Ectodermal cell (in vitro differentiated cells): ENCODE results near the gene SEPTIN11.

Source experiments
- H3K27ac ChIP-seq: 2 replicates; pipeline ENCODE4 v1.7.0; 2013; ENCODE audit warnings: mild to moderate bottlenecking, low read depth, low read length; ENCODE audit not compliant: insufficient read depth, poor library complexity, severe bottlenecking
- H3K27me3 ChIP-seq: 2 replicates; pipeline ENCODE4 v1.7.0; 2013; ENCODE audit warnings: mild to moderate bottlenecking, low read length; ENCODE audit not compliant: insufficient read depth, control insufficient read depth, poor library complexity, severe bottlenecking
- H3K36me3 ChIP-seq: one replicate; pipeline ENCODE4 v1.7.0; 2013; ENCODE audit warnings: low read length; ENCODE audit not compliant: control insufficient read depth, insufficient read depth
- H3K4me1 ChIP-seq: one replicate; pipeline ENCODE4 v1.7.0; 2013; ENCODE audit warnings: low read length; ENCODE audit not compliant: control insufficient read depth, insufficient read depth
- H3K4me3 ChIP-seq: 2 replicates; pipeline ENCODE4 v1.7.0; 2013; ENCODE audit warnings: low read depth, low read length, control low read depth; ENCODE audit not compliant: insufficient read depth
- H3K9me3 ChIP-seq: 2 replicates; pipeline ENCODE4 v1.7.0; 2013; ENCODE audit warnings: mild to moderate bottlenecking, low read length, moderate library complexity; ENCODE audit not compliant: control insufficient read depth
- WGBS, 2 experiments: methylation state at CpG; one replicate each; pipeline ENCODE4 v1.1.7; 2013; ENCODE audit warnings: missing lambda C conversion rate in 2 of 2; 5-methylcytosine and 5-hydroxymethylcytosine counted together

Gene SEPTIN11

DNA sequence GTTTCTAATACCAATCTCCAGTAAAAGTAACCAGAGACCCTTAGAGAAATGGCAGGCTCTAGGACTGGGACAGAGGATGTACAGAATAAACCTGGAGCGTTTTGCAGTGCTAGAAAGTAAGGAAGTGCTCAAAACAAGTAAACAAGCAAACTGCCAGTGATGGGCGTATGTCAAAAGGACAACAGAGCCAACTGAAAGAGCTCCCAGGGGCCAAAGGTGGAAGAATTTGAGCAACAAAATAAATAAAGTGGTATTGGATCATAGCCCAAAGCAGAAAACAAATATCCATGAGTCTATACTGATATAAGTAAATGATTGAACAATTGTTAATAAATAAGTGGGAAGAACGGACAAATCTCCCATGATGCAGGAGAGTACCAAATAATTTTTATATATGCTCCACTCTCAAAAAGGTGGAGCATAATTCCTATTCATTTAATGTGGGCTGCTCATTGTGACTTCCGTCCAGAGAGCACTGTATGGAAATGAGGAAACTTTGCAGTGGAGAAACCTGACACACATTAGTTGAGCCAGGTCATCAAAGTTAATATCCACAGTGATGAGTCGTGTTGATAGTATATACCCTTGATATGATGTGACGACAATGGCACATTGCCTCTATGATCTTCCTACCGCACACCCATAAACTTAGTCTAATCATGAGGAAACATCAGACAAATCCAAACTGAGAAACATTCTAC lies 17.8 kb upstream of the SEPTIN11 start:
- Histone ChIP-seq H3K36me3 (no peaks in the 10 kb centered on the region), H3K9me3 (no peaks in the 10 kb centered on the region), H3K4me1 (no peaks in the 10 kb centered on the region), H3K4me3 (no peak overlapping the region), H3K27ac (no peak overlapping the region), H3K27me3 (no peaks in the 10 kb centered on the region)
- WGBS, 2 experiments: 96% methylated on average over 6 to 7 of the region's 7 CpGs

DNA sequence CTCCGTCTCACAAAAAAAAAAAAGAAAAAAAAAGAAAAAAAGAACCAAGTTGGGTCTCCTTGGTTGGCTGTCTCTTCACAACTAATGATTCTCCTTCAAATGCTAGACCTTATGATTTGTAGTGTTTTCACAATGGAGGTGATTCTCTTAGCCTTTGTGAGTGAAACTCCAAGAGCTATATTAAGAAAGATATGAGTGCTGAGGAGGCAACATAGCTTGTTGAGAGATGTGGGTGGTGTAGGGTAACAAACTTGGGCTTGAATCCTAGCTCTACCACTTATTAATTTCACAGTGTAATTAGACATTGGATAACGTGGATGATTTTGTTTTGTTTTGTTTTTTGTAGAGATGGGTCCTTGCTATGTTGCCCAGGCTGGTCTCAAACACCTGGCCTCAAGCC lies 10.4 kb upstream of the SEPTIN11 start:
- Histone ChIP-seq H3K9me3 (no peaks in the 10 kb centered on the region), H3K4me3 (no peak overlapping the region), H3K36me3 (no peaks in the 10 kb centered on the region), H3K4me1 (no peaks in the 10 kb centered on the region), H3K27me3 (no peaks in the 10 kb centered on the region), H3K27ac (no peak overlapping the region)
- WGBS, 2 experiments: 83 to 97% methylated on average over 1 to 2 of the region's 2 CpGs

DNA sequence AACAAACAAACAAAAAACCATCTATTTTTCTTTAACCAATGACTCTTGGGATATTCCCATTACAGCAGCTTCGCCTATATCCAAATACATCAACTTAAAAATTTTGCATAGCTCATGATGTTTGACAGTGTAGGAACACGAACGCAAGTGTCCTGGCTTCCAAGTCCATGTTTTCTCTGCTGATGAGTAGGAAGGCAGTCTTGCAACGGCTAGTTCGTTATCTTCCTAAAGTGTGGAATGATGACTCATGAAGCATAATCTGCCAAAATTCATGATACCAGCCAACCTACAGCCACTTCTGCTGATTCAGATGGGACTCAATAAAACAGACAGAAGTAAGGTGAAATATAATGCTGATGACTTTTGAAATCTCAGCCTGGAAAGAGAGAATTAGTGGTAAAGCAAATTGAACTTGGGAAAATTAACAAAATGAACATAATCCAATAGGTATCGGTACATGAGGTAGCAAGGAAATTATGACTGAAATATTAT lies 6.4 kb upstream of the SEPTIN11 start:
- Histone ChIP-seq H3K4me3 (no peak overlapping the region), H3K27me3 (peaks cover 4% of the 10 kb centered on the region), H3K36me3 (no peaks in the 10 kb centered on the region), H3K27ac (no peak overlapping the region), H3K4me1 (no peaks in the 10 kb centered on the region), H3K9me3 (no peaks in the 10 kb centered on the region)
- WGBS, 2 experiments: 80 to 81% methylated on average over 6 of the region's 6 CpGs

DNA sequence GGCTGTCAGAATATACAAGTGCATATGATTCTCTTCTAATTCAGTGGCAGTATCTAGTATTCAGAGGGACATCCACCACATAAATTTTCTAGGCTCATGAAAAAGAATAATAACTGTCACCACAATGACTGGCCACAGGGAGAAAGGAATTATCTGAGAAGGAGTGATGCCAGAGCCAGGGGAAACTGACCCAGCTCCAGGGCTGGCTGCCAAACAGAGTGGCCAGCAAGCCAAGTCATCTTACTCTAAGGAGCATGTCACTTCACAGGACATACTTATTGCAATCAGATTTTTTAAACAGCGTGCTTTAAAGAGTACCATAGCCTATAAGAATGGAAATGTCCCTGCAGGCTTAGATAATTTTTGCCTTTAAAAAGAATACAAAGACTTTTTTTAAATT lies 5.8 kb upstream of the SEPTIN11 start:
- 80 to 83% methylated on average over 1 of the region's 1 CpG for WGBS, 2 experiments
- H3K27ac ChIP-seq: no peak overlapping the region
- H3K4me3 ChIP-seq: no peak overlapping the region
- H3K4me1 ChIP-seq: no peaks in the 10 kb centered on the region
- no peaks in the 10 kb centered on the region for H3K9me3 ChIP-seq
- peaks cover 8% of the 10 kb centered on the region for H3K27me3 ChIP-seq
- H3K36me3 ChIP-seq: no peaks in the 10 kb centered on the region

DNA sequence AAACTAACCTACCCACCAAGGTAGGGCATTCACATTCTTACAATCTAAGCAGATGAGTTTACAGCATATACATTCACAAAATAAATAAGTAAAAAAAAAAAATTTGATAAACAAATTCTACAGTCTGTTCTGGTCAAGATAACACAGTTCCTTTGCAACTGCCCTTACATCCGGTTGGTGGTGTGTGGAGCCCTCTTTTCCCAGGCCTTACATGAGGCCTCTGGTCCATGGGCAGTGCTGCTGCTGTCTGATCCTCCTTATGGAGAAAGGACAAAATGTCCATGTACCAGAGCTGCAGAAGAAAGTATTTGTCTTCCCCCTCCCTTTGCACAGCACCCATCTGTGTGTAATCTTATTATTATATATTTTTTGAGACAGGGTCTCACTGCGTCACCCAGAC lies 2.2 kb upstream of the SEPTIN11 start:
- Histone ChIP-seq H3K36me3 (no peaks in the 10 kb centered on the region), H3K4me3 (no peak overlapping the region), H3K4me1 (peaks cover 10% of the 10 kb centered on the region), H3K27ac (no peak overlapping the region), H3K27me3 (peaks cover 8% of the 10 kb centered on the region), H3K9me3 (no peaks in the 10 kb centered on the region)
- WGBS, 2 experiments: 88 to 92% methylated on average over 2 of the region's 2 CpGs

DNA sequence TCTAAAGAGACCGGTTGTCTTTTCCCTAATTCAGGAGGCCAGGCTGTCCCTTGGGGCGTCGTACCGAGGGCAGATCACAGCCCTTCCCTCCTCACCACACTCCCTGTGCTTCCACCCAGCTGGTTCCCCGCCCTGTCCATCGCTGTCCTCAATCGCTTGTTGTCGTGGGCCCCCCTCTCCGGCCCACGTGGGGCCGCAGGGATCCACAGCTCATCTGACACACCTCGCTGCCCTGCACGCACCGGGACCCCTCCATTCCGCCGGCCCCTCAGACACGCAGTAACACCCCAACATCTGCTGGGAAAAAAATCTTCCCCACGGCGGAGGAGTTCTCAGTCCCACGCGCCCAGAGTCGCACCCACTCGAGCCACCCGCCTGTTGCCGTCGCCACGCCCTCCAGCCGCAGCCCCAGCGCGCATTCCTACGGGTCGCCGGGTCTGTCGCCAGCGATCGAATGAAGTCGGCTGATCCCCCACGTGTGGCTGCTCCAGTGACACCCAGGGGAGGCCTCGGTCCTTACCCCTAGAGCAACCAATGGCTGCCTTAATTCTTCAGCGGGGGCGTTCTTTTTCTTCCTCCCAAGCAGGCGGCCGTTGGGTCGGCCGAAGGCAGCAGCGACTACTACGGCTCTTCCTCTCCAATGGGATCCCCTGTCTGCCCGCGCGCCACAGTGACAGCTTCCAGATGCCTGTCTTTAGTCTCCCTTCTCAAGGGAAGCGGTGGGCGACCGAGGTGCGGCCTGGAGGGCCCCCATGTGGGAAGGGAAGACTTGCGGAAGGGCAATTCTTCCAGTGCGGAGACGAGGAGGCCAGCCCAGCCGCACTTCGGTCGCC lies 893 bp upstream of the SEPTIN11 start:
- peak overlapping the region; percentile 80 for H3K27ac ChIP-seq
- H3K27me3 ChIP-seq: peaks cover 8% of the 10 kb centered on the region
- peak overlapping the region; percentile 91 for H3K4me3 ChIP-seq
- H3K36me3 ChIP-seq: no peaks in the 10 kb centered on the region
- H3K9me3 ChIP-seq: no peaks in the 10 kb centered on the region
- WGBS, 2 experiments: 4 to 5% methylated on average over 60 of the region's 60 CpGs
- peaks cover 11% of the 10 kb centered on the region for H3K4me1 ChIP-seq

DNA sequence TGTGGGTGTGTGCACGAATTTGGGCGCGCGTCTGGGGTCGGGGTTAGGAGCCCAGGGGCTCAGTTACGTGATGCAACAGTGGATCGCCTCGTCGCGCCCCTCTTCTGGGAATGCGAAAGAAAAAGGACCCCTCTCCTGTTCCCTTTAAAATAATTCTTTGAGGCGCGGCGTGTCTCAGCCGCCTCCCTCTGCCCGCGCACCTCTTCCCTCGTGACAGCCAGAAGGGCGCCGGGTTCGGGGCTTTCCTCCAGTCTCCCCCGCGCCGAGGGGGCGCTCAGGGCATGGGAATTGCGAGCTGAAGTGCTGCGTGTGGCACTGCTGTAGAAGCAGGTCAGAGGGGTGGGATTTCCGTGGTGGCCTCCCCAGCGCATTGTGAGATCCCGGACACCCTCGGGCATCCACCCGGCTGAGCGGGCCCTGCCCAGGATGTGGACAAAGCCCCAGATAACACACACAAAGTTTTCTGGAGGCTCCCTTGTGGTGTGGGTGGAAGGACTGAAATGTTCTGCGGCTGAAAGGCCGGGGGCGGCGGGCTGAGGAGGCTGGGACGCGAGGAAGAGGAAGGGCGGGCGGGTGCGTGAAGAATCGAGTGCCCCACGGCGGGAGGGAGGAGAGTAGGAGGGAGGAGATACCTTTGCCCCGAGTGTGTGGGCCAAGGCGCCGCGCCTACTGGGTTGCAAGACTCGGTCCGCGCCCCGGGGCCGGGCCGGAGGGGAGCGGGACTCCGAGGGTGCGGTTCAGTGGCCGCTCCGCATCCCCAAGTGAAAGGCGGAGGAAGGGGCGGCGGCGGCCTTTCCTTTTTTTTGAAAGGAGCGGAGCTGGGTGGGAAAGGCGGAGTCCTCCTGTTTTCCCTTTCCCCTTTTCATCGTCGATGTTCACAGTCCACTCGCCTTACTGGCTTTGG lies 752 bp downstream of the SEPTIN11 start:
- Histone ChIP-seq H3K4me1 (peaks cover 18% of the 10 kb centered on the region), H3K4me3 (peak overlapping the region; percentile 91), H3K27me3 (peaks cover 8% of the 10 kb centered on the region), H3K27ac (peak overlapping the region; percentile 80), H3K9me3 (no peaks in the 10 kb centered on the region), H3K36me3 (no peaks in the 10 kb centered on the region)
- 1% methylated on average over 69 of the region's 69 CpGs for WGBS, 2 experiments

DNA sequence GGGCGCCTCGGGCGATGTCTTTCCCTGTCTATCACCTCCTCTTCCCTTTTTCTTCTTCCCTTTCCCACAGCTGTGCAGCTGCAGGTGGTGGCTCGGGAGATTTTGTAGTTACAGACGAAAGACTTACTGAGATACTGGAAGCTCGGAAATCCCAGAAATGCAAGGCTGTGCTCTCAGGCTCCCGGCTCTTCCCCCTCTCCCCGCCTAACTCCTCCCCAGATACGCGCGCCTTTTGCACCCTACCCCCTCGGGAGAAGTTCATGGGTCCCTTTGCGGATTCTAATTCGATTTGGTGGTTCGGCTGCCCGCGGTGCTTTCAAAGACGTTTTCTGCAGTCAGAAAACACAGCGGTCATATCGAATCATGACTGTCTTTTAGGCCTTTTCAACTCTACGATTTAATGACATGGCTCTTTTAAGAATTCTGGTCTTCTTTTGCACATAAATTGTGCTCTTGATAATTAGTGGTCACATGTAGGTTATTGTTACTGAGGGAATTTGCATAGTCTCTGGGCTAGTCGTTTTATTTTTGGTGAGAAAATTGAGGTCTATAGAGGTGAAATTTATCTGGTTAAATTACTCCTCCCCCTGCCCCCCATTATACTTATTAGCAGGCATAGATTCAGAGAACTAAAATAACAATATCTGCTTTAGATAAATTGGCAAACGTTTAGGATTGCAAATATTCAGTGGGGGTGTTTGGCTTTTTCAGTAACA lies 1.6 kb downstream of the SEPTIN11 start:
- peaks cover 8% of the 10 kb centered on the region for H3K27me3 ChIP-seq
- no peaks in the 10 kb centered on the region for H3K9me3 ChIP-seq
- no peaks in the 10 kb centered on the region for H3K36me3 ChIP-seq
- H3K4me3 ChIP-seq: peak overlapping the region; percentile 91
- peaks cover 21% of the 10 kb centered on the region for H3K4me1 ChIP-seq
- whole genome bisulfite sequencing, 2 experiments: 1% methylated on average over 22 to 23 of the region's 23 CpGs
- peak overlapping the region; percentile 80 for H3K27ac ChIP-seq

DNA sequence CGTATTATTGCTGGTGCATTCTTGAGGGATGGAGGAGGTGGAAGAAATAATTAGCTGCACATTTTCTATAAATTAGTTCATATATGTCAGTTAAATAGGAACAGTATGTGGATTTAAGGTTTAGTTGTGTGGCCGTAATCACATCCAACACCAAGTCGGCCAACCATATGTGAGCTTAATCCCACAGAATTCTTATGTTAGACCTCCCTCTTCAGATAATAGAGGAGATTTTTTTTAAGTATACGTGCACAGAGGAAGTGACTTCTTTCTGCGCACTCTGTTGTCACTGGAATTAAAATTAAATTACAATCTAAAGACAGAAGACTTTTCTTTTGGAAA lies 2.1 kb downstream of the SEPTIN11 start:
- Histone ChIP-seq H3K4me1 (peaks cover 21% of the 10 kb centered on the region), H3K27me3 (peaks cover 8% of the 10 kb centered on the region), H3K27ac (no peak overlapping the region), H3K9me3 (no peaks in the 10 kb centered on the region), H3K36me3 (no peaks in the 10 kb centered on the region), H3K4me3 (peak overlapping the region; percentile 91)
- WGBS, 2 experiments: 38 to 44% methylated on average over 1 to 2 of the region's 5 CpGs
